Measurements from ENCODE around the gene ZCCHC24.
A peak's percentile ranks its signal among the peaks of the same experiment; 100 is the strongest.

ZCCHC24 gene

DNA sequence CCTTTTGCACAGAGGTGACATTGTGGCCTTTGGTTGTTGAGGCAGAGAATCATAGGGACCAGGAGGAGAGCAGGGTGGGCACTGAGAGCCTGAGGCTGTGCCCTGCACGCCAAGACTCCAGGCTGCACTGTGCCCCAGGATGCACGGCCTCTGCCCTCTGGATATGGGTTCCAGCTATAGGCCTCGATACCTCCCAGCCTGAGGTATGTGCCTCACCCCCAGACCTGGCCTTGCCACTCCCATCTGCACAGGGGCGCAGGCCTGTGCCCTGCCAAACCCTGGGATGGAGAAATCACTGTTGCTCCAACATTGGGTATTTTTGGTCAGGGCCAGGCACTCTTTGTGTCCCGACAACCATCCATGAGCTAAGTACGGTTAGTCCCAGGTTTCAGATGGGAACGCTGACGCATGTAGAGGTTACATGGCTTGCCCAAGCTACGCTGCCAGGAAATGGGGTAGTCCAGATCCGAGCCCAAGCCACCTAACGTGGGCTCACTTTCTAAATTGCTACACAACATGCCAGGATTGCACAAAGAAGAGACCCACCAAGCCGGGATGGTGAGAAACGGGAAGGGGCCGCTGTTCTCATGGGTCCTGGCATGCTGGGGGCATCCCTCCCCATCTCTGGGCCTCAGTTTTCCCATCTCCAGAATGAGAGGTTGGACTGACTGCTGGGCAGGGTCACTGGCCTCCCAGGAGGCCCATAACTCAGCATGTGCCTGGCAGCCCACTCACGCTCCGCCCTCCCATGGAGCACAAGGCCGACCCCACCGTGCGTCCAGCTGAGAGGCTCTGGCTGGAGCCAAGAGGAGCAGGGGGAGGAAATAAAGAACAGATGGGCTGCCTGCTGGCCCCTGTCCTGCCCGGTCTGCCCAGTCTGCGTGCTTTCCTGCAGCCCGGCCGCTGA lies 44.2 kb downstream of the ZCCHC24 start:
- peak; percentile 94 for DNase-seq (ENCODE audit: low read depth)
- TF ChIP-seq CTCF (conservative IDR thresholded peaks at IDR 0.05; ENCODE audit: control insufficient read depth, insufficient read depth, low read depth, low read length), result no peak

DNA sequence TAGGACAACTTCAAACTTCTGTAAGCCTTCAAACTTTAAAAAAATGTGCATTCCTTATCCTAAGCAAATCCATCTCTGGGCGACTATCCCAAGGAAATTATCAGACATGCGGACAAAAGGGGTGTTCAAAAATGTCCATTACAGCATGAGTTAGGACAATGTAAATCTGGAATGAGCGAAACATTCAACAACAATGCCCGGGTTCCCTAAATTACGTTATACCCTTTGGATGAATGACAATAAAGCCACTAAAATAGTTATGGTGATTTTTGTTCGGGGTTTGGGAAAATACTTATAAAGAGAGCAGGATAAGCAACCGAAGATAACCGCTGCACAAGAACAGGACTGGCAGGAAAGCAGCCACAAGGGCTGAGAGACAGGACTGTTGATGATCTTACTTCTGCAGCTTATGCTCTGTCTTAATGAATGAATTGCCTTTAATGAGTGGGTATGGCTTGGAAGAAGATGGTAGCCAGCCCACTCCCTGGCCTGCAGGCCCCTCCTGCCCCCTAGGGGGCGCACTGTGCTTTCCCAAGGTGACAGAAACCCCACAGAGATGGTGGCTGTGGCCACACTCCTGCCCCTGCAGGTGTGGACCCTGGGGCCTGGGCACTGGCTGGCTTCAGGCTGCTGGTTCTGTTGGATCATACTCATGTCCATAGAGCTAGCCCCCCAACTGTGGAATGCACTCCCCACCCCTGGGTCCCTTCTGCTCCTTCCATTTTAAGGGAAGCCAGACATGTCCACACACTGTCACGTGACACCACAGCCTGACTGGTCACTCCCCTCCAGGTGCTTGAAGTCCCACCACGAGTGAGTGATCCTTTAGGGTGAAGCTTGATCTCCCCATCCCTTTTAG lies 45.0 kb downstream of the ZCCHC24 start:
- peak; percentile 42 for DNase-seq (ENCODE audit: low read depth)
- no peak overlapping the region for H3K4me3 ChIP-seq (ENCODE audit: control insufficient read depth, low read depth, low read length)
- peak; percentile 73 for TF ChIP-seq CTCF (conservative IDR thresholded peaks at IDR 0.05; ENCODE audit: control insufficient read depth, insufficient read depth, low read depth, low read length)

More for the DNA sequence above, 44.2 kb downstream of the ZCCHC24 start:
- H3K4me3 ChIP-seq (ENCODE audit: control insufficient read depth, low read depth, low read length), result no peak overlapping the region

DNA sequence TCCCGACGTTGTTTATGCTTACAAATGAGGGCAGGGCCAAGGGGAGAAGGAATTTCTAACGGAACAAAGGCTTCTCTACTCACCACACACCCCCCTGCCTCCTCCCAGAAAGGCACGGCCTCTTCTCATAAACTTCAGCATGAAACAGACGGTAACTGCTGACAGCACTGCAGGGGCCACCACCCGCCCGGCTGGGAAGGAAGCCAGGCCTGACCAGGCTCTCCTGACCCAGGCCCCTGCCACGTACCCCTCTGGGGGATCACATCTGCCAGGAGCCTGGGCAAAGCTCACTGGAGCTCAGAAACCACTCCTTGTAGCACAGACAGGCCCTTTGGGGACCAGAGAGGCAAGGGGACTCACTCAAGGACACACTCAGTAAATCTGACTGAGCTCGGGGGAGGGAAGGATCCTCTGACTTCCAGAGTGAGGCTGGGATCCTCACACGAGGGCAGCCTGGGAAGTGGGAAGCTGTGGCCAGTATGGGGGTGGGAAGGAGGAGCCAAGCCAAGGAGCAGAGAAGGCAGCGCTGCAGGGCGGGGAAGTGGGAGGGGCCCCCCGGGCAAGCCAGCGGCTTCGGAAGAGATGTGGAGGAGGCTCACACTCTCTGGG lies 46.1 kb downstream of the ZCCHC24 start:
- DNase-seq (ENCODE audit: low read depth), result peak; percentile 97
- no peak for TF ChIP-seq CTCF (conservative IDR thresholded peaks at IDR 0.05; ENCODE audit: control insufficient read depth, insufficient read depth, low read depth, low read length)
- peak overlapping the region; percentile 9 for H3K4me3 ChIP-seq (ENCODE audit: control insufficient read depth, low read depth, low read length)

DNA sequence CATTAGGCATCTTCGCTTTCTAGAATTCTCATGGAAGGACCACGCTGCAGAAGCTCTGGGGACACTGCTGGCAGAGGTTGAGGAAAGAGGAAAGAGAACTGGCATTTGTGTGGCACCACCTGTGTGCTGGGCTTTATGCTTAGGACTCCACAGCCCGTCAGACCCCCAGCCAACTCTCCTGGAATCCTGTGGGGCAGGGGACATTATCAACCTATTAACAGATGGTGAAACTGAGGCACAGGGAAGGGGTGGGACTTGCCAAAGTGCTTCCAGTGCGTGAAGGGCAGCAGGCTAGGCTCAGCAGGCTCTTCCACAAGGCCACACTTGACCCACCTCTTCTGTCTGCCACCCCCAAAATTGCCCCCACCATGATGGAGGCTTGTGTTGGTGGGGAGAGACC lies 46.8 kb downstream of the ZCCHC24 start:
- TF ChIP-seq CTCF (conservative IDR thresholded peaks at IDR 0.05; ENCODE audit: control insufficient read depth, insufficient read depth, low read depth, low read length), result no peak
- H3K4me3 ChIP-seq (ENCODE audit: control insufficient read depth, low read depth, low read length), result no peak overlapping the region
- no peak for DNase-seq (ENCODE audit: low read depth)

- peak; percentile 70 for DNase-seq (ENCODE audit: low read depth)
- no peak overlapping the region for H3K4me3 ChIP-seq (ENCODE audit: control insufficient read depth, low read depth, low read length)
- TF ChIP-seq CTCF (conservative IDR thresholded peaks at IDR 0.05; ENCODE audit: control insufficient read depth, insufficient read depth, low read depth, low read length), result no peak
These were observed 47.7 kb downstream of the ZCCHC24 start for GRCh38 chr10:79397575-79398303.

GRCh38 chr10:79397051-79397450 lies 48.4 kb downstream of the ZCCHC24 start:
- no peak for DNase-seq (ENCODE audit: low read depth)
- no peak for TF ChIP-seq CTCF (conservative IDR thresholded peaks at IDR 0.05; ENCODE audit: control insufficient read depth, insufficient read depth, low read depth, low read length)
- H3K4me3 ChIP-seq (ENCODE audit: control insufficient read depth, low read depth, low read length), result no peak overlapping the region
